ENCODE measurements around the gene ARHGEF3.
"Not testable (repeated sequence)": the region's sequence is repeated elsewhere in the genome, so short reads cannot be mapped to it uniquely, and the experiment has no call there.

ARHGEF3 gene

DNA sequence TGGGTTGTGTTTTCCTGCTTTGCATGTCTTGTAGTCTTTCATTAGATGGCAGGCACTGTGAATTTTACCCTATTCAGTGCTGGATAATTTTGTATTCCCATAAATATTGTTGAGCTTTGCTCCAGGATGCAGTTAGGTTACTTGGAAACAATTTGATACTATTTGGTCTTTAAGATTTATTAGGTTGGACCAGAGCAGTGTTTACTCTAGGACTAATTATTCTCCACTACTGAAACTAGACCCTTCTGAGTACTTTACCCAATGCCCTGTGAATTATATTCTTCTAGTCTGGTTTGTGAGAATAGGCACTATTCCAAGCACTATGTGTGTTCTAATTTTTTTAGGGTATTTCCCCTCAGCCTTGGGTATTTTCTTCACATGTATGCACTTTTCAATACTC, 80.9 kb downstream of the ARHGEF3 start:
- no peak for DNase-seq

GRCh38 chr3:56718809-56719208, 82.9 kb downstream of the ARHGEF3 start:
- DNase-seq = not testable (repeated sequence)

- no peak for DNase-seq
Measured at GRCh38 chr3:56711344-56711743, 90.4 kb downstream of the ARHGEF3 start.

DNA sequence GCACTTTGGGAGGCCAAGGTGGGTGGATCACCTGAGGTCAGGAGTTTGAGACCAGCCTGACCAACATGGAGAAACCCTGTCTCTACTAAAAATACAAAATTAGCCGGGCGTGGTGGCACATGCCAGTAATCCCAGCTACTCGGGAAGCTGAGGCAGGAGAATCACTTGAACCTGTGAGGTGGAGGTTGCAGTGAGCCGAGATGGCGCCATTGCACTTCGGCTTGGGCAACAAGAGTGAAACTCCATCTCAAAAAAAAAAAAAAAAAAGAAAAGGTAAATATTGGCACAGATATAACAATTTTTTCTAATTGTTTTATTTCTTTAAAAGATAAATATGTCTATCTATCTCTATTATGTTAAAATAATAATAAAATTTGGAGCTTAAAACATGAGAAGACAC, 94.3 kb downstream of the ARHGEF3 start:
- peak; percentile 36 for DNase-seq

DNA sequence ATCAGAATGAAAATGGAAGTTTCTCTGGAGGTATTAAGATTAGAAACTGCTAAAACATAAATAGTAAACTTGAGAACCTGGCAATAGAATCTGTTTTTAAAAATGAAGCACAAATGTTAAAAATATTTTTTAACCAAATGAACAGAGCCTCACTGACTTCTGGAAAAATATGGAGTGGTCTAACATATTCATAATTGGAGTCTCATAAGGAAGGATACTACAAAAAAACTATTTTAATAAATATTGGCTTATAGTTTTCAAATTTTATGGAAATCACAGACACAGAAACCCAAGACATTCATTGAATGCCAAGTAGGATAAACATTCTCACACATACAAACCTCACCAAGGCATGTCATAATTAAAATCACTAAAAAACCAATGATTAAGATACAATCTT, 95.1 kb downstream of the ARHGEF3 start:
- no peak for DNase-seq

- no peak for DNase-seq
Measured at GRCh38 chr3:56704706-56705105, 97.0 kb downstream of the ARHGEF3 start.

GRCh38 chr3:56702490-56703315, 99.0 kb downstream of the ARHGEF3 start:
- DNase-seq = peak; percentile 20

- DNase-seq = no peak
Measured at GRCh38 chr3:56700151-56700550, 101.6 kb downstream of the ARHGEF3 start.

- no peak for DNase-seq
Measured at GRCh38 chr3:56694867-56695683, 106.7 kb downstream of the ARHGEF3 start.

DNA sequence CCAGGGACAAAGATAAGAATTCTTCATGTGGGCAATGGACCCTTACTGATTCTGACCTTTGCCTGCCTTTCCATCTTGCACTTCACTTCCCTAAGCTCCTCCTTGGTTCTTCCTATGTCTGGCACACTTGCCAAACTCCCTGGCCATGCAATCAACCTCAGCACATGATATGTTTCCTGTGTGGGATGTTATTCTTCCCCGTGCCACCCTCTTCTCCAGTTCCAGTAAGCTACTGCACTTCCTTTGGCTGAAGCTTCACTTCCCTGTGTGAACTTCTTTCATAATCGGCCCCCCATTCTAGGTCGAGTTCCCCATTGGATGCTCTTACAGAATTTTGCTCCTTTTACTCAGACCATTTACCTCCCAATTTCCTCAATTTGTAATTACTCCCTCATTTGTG, 108.0 kb downstream of the ARHGEF3 start:
- no peak for DNase-seq

GRCh38 chr3:56692520-56693433, 109.0 kb downstream of the ARHGEF3 start:
- not testable (repeated sequence) for DNase-seq

DNA sequence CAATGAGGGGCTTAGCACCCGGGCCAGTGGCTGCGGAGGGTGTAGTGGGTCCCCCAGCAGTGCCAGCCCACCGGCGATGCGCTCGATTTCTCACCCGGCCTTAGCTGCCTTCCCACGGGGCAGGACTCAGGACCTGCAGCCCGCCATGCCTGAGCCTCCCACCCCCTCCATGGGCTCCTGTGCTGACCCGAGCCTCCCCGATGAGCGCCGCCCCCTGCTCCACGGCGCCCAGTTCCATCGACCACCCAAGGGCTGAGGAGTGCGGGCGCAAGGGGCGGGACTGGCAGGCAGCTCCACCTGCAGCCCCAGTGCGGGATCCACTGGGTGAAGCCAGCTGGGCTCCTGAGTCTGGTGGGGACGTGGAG, 109.8 kb downstream of the ARHGEF3 start:
- DNase-seq = not testable (repeated sequence)

DNA sequence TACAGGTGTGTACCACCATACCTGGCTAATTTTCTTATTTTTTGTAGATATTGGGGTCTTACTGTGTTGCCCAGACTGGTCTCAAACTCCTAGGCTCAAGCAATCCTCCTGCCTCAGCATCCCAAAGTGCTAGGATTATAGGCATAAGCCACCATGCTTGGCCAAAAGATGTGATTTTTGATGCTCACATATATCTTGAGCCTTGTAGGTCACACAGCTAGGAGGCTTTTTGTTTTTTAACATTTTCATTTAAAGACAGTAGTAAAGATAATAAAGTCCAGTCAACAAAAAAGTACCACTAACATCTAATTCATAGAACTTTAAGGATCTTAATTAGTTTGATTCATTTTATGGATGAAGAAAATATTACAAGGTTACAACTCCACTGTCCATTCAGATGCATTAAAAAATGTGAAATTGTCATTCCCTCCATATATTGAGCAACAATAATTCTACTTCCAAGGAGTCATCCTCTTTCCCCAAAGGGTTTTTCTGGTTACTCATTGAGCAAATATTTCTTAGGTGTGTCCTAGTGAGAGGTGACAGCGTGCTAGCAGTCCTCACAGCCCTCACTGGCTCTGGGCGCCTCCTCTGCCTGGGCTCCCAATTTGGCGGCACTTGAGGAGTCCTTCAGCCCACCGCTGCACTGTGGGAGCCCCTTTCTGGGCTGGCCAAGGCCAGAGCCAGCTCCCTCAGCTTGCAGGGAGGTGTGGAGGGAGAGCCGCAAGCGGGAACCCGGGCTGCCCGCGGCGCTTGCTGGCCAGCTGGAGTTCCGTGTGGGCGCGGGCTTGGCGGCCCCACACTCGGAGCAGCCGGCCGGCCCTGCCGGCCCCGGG, 110.4 kb downstream of the ARHGEF3 start:
- no peak for DNase-seq

DNA sequence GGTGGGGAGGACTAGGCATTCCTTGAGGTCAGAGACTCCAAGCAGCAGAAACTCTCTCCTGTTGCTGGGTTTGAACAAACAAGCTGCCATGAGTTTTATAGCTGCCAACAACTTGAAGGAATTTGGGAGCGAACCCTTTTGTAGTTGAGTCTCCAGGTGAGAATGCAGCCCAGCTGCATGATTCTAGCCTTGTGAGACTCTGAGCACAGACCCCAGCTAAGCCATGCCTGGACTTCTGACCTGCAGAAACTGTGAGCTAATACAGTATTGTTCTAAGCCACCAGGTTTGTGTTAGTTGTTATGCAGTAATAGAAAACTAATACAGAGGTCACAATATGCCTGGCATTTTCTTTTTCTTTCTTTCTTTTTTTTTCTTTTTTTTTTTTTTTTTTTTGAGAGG, 112.4 kb downstream of the ARHGEF3 start:
- DNase-seq = no peak

DNA sequence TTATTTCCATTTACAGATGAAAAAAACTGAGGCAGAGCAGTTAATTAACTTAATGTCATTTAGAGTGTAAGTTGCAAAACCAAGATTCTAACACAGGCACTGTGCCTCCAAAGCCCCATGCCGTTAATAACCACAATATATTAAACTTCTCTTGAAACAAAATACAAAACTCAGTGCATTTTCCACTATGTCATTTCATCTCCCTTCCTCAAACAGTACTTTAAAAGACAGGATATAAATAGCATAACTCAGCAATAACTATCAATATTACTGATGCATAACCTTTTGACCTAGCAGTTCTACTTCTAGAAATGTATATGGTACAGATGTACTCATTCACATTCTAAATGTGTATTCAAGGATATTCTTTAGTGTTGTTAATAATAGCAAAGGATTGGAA, 113.6 kb downstream of the ARHGEF3 start:
- no peak for DNase-seq

GRCh38 chr3:56684029-56684428, 117.7 kb downstream of the ARHGEF3 start:
- DNase-seq = no peak

DNA sequence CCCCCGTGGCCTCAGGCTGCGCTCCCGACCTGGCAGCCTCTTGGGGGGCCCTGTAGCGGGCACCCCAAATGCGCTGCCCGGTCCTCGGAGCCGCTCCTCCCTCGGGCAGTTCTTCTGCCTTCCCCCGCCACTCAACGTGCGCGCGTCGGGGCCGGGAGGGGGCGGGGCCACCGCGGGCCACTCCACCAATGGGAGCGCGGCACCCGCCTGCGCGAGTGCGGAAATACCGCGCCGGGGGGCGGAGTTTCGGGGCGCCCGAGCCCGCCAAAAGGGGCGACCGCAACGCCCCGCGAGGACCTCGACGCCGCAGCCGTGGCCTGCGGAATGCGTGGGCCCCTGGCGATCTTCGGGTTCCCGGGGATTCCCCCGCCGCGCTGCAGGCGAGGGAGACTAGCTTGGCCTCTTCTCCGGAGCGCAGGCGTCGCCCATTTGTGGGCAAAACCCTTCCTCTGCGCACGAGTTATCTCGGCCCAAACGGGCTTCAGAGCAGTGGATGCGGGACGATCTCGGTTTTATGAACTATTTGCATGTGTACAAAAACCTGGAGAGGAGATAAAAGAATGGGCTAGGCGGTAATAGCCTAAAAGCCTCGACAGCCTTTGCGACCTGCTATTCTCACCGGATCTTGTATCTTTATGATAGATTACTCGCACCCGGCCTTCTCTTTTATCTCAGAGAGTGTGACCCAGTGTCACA, 118.5 kb downstream of the ARHGEF3 start, which contains the start of gene TASOR:
Gene TASOR (minus strand): TSS at position 144 of the 696 bp plus-strand sequence. CDS start 259 bp downstream, outside the sequence.
- DNase-seq = peak; percentile 89

DNA sequence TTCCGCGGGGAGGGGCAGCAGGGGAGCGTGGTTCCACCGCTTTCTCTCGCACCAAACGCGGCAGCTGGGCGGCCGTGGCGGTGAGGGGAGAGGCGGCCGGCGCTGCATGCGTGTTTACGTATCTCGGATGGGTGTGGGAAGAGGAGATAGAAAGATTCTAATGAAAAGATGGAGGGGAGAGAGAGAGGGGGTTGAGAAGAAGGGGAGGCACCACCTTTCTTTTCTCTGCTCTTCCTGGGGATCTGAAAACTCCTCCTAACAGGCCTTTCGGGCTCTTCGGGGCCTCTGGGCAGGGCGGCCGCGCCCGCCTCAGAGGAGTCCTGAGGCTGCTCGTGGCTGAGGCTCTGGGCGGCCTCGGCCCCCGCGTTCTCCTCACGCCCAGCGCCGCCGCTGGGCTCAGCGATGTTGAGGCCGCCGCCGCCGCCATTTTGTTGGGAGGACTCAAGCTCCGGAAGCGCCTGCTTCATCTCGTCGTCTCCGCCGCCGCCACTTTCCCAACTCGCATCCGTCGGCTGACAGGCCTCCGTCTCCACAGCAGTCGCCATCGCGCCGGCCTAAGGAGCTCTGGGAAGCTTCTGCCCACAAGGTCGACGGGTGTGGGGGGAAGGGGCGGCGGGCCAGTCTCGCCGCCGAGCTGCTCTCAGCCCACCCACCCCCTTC, 119.2 kb downstream of the ARHGEF3 start:
- peak; percentile 80 for DNase-seq

GRCh38 chr3:56681984-56682461, 119.7 kb downstream of the ARHGEF3 start:
- DNase-seq = no peak

DNA sequence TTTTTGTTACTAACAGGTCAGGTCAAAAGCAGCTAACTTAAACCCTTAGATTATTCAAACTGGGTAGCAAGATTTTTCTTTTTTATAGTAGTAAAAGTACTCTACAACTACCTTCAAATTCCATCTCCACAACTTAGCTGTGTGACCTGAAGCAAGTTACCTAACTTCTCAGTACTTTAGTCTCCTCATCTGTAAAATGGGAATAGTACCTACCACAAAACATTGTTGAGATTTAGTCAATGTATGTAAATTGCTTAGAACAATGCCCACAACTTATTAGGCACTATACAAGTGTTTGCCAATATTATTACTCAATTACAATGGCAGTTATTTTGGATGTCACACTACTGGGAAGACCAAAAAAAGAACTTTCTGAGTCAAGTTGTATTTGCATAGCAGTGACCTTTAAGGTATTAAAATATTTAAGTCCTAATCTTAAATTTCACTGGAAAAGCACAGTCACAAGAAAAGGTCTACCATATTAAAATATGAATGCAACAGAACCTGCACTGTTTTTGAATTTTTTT, 121.6 kb downstream of the ARHGEF3 start:
- no peak for DNase-seq

Data from activated naive CD4-positive, alpha-beta T cell treated with anti-CD3 and anti-CD28 coated beads, Interleukin-2, amount 50 U/mL, for 16 hours (primary cell).